WI38 (cell line): ENCODE data around the gene FSIP2.

Experiments used
- H3K4me3 ChIP-seq: 2 replicates; pipeline ENCODE4 v1.5.1; 2011; ENCODE audit warnings: low read depth, mild to moderate bottlenecking, control low read depth, low read length
- TF ChIP-seq, protein P1 (sequence below): IDR thresholded peaks from 2 replicates; pipeline ENCODE4 v1.5.1; 2012; ENCODE audit warnings: low read depth, mild to moderate bottlenecking, control low read depth, low read length

Gene FSIP2

DNA sequence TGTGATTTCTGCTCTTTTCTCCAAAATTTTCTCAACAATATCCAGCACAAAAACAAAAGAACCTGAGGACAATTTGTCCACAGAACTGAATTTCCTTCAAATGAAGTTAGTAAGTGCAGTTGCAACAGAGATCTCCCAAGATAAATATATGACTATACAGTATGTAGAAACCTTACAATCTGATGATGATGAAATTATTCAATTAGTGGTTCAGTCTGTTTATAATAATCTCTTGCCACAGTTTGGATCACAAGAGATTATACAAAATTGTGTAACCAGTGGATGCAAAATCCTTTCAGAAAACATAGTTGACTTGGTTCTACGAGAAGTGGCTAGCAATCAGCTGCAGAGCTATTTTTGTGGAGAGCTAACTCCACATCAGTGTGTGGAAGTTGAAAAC lies 68.7 kb downstream of the FSIP2 start:
- H3K4me3 ChIP-seq: no peak overlapping the region
- TF ChIP-seq, protein P1, sequence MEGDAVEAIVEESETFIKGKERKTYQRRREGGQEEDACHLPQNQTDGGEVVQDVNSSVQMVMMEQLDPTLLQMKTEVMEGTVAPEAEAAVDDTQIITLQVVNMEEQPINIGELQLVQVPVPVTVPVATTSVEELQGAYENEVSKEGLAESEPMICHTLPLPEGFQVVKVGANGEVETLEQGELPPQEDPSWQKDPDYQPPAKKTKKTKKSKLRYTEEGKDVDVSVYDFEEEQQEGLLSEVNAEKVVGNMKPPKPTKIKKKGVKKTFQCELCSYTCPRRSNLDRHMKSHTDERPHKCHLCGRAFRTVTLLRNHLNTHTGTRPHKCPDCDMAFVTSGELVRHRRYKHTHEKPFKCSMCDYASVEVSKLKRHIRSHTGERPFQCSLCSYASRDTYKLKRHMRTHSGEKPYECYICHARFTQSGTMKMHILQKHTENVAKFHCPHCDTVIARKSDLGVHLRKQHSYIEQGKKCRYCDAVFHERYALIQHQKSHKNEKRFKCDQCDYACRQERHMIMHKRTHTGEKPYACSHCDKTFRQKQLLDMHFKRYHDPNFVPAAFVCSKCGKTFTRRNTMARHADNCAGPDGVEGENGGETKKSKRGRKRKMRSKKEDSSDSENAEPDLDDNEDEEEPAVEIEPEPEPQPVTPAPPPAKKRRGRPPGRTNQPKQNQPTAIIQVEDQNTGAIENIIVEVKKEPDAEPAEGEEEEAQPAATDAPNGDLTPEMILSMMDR: no peak

DNA sequence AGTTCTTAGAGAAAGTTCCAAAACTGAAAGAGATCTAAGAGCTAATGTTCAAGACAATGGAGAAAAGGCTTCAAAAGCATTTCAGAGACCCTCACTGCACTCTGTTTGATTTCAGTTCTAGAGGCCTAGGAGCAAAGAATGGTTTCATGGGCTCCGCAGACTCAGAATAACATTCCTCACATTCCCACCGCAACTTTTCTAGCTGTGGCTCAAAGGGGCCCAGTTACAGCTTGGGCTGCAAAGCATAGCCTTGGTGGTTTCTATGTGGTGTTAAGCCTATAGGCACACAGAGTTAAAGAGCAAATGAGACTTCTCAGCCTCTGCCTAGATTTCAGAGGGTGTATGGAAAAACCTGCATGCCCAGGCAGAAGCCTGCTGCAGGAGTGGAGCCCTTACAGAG lies 73.0 kb downstream of the FSIP2 start:
- TF ChIP-seq, protein P1: no peak
- H3K4me3 ChIP-seq: no peak overlapping the region

DNA sequence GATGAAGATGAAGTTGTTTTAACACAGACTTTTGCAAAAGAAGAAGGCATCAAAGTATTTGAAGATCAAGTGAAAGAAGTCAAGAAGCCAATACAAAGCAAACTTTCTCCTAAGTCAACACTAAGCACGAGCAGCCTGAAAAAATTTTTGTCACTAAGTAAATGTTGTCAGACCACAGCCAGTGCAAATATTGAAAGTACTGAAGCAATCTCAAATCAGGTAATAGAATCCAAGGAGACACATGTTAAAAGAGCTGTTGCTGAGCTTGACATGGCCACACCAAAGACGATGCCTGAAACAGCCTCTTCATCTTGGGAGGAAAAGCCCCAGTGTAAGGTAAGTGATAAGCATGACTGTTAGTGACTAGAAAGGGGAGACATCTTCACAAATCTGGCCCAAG lies 75.1 kb downstream of the FSIP2 start:
- TF ChIP-seq, protein P1: no peak
- H3K4me3 ChIP-seq: no peak overlapping the region

DNA sequence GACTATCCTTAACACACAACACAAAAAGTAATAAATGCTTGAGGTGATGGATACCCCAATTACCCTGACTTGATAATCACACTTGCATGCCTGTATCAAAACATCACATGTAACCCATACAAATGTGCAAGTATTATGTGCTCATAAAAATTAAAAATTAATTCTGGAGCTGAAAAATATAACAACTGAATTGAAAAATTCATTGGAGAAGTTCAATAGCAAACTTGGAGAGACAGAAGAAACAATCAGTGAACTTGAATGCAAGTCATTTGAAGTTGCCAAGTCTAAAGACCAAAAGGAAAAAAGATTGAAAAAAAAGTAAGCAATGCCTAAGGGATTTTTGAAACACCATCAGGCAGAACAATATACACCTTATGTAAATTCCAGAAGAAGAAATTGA lies 79.4 kb downstream of the FSIP2 start:
- H3K4me3 ChIP-seq: no peak overlapping the region
- TF ChIP-seq, protein P1: no peak

DNA sequence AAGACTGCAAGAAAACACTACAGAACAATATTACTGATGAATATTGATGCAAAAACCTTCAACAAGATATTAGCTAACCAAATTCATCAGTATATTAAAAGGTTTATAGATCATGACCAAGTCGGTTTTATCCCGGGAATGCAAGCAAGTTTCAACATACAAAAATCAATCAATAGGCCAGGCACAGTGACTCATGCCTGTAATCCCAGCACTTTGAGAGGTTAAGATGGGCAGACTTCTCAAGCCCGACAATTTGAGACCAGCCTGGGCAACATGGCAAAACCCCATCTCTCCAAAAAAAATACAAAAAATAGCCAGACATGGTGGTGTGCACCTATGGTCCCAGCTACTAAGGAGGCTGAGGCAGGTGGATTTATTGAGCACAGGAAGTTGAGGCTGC lies 82.9 kb downstream of the FSIP2 start:
- TF ChIP-seq, protein P1: no peak

DNA sequence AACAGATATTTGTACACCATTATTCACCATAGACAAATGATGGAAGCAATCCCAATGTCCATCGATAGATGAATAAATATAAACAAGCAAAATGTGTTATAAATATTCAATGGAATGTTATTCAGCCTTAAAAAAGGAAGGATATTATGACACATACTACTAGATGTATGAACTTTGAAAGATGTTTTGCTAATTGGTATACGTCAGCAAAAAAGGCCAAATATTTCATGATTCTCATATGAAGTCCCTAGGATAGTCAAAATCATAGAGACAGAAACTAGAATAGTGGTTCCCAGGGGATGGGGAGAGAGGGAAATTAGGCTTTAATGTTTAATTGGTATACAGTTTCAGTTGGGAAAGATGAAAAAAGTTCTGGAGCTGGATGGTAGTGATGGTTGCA lies 85.2 kb downstream of the FSIP2 start:
- TF ChIP-seq, protein P1: no peak
- H3K4me3 ChIP-seq: no peak overlapping the region

More for the DNA sequence above, 82.9 kb downstream of the FSIP2 start:
- no peak overlapping the region for H3K4me3 ChIP-seq

DNA sequence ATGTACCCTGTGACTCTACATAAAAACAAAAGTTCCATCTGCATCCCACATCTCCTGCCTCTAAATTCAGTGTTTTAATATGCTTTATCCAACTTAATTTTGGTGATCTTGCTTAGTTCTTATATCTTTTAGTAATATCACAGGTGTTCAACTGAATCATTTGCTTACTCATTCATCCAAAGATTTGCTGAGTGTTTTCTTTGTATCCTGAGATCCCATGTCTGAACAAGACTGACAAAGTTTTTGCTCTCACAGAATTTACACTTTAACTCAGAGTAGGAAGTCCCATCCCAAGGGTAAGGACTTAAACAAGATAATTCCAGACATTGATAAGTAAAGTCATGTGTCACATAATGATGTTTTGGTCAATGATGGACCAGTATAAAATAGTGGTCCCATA lies 87.0 kb downstream of the FSIP2 start:
- H3K4me3 ChIP-seq: no peak overlapping the region
- TF ChIP-seq, protein P1: no peak
